K562 (cell line): ENCODE measurements around the gene LAMP1. TPM values are rescaled to one million over a fixed set of nuclear protein-coding genes. Genes with fewer than 3 reads are reported as not detected.

ENCODE experiments used
- DMBX1 ChIP-seq: fragments of 250-450 bp; sonication (Bioruptor Pico); IDR thresholded peaks from 2 replicates; pipeline ENCODE4 v1.8.0; 2022; ENCODE audit warnings: inconsistent platforms, mild to moderate bottlenecking, moderate library complexity, borderline replicate concordance
- HNRNPLL ChIP-seq: fragments of 200-400 bp; formaldehyde crosslinking; IDR thresholded peaks from 2 replicates; pipeline ENCODE4 v1.6.1; 2017; ENCODE audit warnings: low read length, low read depth, mild to moderate bottlenecking; ENCODE audit not compliant: poor library complexity, severe bottlenecking
- JUN ChIP-seq, 2 experiments: sonication (generic) in 1 of 2; formaldehyde crosslinking in 1 of 2; IDR thresholded peaks; 2 replicates each; pipeline versions ENCODE4 v1.6.1 to v1.8.0; 2012 to 2022; ENCODE audit warnings: borderline replicate concordance in 2 of 2, mild to moderate bottlenecking in 2 of 2, improper control_type of control experiment in 1 of 2, low read depth in 1 of 2, low read length in 1 of 2, missing genetic modification reagents in 1 of 2
- L3MBTL2 ChIP-seq: fragments of 450-650 bp; IDR thresholded peaks from 2 replicates; pipeline ENCODE4 v1.6.1; 2016; ENCODE audit warnings: mild to moderate bottlenecking, moderate library complexity
- MECOM ChIP-seq: fragments of 250-450 bp; sonication (Bioruptor Pico); IDR thresholded peaks from 2 replicates; pipeline ENCODE4 v1.8.0; 2022; ENCODE audit warnings: inconsistent platforms
- NONO ChIP-seq, 2 experiments: fragments of 200-400 bp in 1 of 2; fragments of 450-650 bp in 1 of 2; formaldehyde crosslinking in 1 of 2; IDR thresholded peaks; 2 replicates each; pipeline ENCODE4 v1.6.1; 2017; ENCODE audit warnings: low read depth in 2 of 2, mild to moderate bottlenecking in 2 of 2, moderate library complexity in 2 of 2, low read length in 1 of 2
- NR2C1 ChIP-seq, 2 experiments: fragments of 450-650 bp; IDR thresholded peaks; 2 replicates each; pipeline ENCODE4 v1.6.1; 2017; ENCODE audit warnings: mild to moderate bottlenecking in 2 of 2, antibody characterized with exemption in 1 of 2, inconsistent platforms in 1 of 2, missing compliant biosample characterization in 1 of 2, missing genetic modification characterization in 1 of 2
- STAT5B ChIP-seq: fragments of 250-450 bp; sonication (Bioruptor Pico); IDR thresholded peaks from 2 replicates; pipeline ENCODE4 v1.8.0; 2021; ENCODE audit warnings: mild to moderate bottlenecking, inconsistent platforms
- ZBED1 ChIP-seq: IDR thresholded peaks from 2 replicates; pipeline ENCODE4 v1.6.1; 2014
- ZNF316 ChIP-seq: fragments of 450-650 bp; IDR thresholded peaks from 2 replicates; pipeline ENCODE4 v1.6.1; 2016
- ZNF57 ChIP-seq: fragments of 450-650 bp; formaldehyde crosslinking; IDR thresholded peaks from 2 replicates; pipeline ENCODE4 v1.4.0; 2020; ENCODE audit warnings: mild to moderate bottlenecking, moderate library complexity
- polyA plus RNA-seq, 8 experiments: library from polyadenylated mRNA; depleted of rRNA in 4 of 8; stranded (reverse) in 5 of 8; unstranded in 3 of 8; fragments of >200 nt; fragmentation: Nextera tagmentation in 2 of 8; fragmentation: Illumina TruSeq in 1 of 8; extraction: Ambion mirVana in 2 of 8; extraction: Trizol in 1 of 8; gene quantifications; 2 replicates each; pipeline versions ENCODE4 v1.2.1 to v1.2.3, GENCODE V29; 2011 to 2014; ENCODE audit warnings: inconsistent platforms in 1 of 8, missing spikeins in 1 of 8
- total RNA-seq, 7 experiments: library from RNA; depleted of rRNA in 6 of 7; stranded (reverse); fragments of >200 nt in 6 of 7; fragmentation: Illumina TruSeq in 2 of 7; extraction: Trizol in 2 of 7; gene quantifications; 2 replicates each; pipeline versions ENCODE4 v1.2.1 to v1.2.3, GENCODE V29; 2011 to 2021; ENCODE audit warnings: low replicate concordance in 1 of 7
- TF ChIP-seq, protein P1 (sequence below), 2 experiments: fragments of 450-650 bp in 1 of 2; sonication (generic) in 1 of 2; formaldehyde crosslinking in 1 of 2; IDR thresholded peaks; 2 replicates each; pipeline versions ENCODE4 v1.7.1 to v1.9.0; 2016 to 2022; ENCODE audit warnings: inconsistent platforms in 1 of 2, mild to moderate bottlenecking in 1 of 2, missing genetic modification reagents in 1 of 2
- TF ChIP-seq, protein P2 (sequence below): sonication (generic); formaldehyde crosslinking; IDR thresholded peaks from 2 replicates; pipeline ENCODE4 v1.8.0; 2022; ENCODE audit warnings: missing genetic modification reagents, mild to moderate bottlenecking, moderate library complexity, borderline replicate concordance
- TF ChIP-seq, protein P3 (sequence below): fragments of 450-650 bp; formaldehyde crosslinking; IDR thresholded peaks from 2 replicates; pipeline ENCODE4 v1.4.0; 2020; ENCODE audit warnings: mild to moderate bottlenecking, moderate library complexity

Gene LAMP1
- total and polyA plus RNA-seq, 9 of the 15 experiments (the other 6 are each of a cell fraction or from before 2014, with no cell fraction given): 2.2 to 70.1 (median 30.5) TPM

DNA sequence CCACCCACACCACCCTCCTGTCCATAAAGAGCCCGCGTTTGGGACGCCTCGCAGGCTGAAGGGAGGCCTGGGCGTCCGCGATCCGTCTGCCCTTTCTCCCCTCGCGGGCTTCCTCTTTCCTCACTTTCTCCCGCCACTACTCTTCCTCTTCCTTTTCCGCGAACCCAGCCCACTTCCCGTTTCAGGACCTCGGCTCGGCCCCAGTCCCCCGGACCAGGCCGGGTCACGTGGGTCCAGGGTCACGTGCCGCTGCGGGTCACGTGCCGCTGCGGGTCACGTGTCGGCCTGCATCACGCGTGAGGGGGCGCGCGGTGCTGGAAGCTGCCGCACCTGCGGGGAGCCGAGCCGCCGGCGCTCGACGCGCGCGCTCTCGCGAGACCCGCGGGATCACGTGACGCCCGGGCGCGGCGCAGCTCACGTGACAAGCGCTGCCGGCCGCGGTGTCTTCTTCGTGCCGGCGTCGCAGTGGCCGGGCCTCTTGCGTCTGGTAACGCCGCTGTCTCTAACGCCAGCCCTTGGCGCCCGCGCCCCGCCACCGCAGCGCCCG is at the start of gene LAMP1 (continued):
- TF ChIP-seq, protein P1, sequence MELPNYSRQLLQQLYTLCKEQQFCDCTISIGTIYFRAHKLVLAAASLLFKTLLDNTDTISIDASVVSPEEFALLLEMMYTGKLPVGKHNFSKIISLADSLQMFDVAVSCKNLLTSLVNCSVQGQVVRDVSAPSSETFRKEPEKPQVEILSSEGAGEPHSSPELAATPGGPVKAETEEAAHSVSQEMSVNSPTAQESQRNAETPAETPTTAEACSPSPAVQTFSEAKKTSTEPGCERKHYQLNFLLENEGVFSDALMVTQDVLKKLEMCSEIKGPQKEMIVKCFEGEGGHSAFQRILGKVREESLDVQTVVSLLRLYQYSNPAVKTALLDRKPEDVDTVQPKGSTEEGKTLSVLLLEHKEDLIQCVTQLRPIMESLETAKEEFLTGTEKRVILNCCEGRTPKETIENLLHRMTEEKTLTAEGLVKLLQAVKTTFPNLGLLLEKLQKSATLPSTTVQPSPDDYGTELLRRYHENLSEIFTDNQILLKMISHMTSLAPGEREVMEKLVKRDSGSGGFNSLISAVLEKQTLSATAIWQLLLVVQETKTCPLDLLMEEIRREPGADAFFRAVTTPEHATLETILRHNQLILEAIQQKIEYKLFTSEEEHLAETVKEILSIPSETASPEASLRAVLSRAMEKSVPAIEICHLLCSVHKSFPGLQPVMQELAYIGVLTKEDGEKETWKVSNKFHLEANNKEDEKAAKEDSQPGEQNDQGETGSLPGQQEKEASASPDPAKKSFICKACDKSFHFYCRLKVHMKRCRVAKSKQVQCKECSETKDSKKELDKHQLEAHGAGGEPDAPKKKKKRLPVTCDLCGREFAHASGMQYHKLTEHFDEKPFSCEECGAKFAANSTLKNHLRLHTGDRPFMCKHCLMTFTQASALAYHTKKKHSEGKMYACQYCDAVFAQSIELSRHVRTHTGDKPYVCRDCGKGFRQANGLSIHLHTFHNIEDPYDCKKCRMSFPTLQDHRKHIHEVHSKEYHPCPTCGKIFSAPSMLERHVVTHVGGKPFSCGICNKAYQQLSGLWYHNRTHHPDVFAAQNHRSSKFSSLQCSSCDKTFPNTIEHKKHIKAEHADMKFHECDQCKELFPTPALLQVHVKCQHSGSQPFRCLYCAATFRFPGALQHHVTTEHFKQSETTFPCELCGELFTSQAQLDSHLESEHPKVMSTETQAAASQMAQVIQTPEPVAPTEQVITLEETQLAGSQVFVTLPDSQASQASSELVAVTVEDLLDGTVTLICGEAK (IDR thresholded peaks at IDR 0.05): peak; percentile 37; the same call in 1 of the 2 replicates
- TF ChIP-seq, protein P1 (CRISPR knock-in tag; IDR thresholded peaks at IDR 0.05): no peak
- TF ChIP-seq, protein P2, sequence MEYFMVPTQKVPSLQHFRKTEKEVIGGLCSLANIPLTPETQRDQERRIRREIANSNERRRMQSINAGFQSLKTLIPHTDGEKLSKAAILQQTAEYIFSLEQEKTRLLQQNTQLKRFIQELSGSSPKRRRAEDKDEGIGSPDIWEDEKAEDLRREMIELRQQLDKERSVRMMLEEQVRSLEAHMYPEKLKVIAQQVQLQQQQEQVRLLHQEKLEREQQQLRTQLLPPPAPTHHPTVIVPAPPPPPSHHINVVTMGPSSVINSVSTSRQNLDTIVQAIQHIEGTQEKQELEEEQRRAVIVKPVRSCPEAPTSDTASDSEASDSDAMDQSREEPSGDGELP (CRISPR knock-in tag): peak; percentile 81; the same call in 1 of the 2 replicates
- TF ChIP-seq NR2C1 (IDR thresholded peaks at IDR 0.05) (peak; percentile 31; the same call in 1 of the 2 replicates), NR2C1 (tag; IDR thresholded peaks at IDR 0.05) (peak; percentile 63), STAT5B (CRISPR knock-in tag) (no peak), NONO (IDR thresholded peaks at IDR 0.05; ENCODE audit: low read depth in 2 of 2, low read length in 1 of 2) (peak in 1 of 2 experiments; percentile 71; a peak in 1 of 4 replicates), L3MBTL2 (peak; percentile 99), ZBED1 (no peak), JUN (IDR thresholded peaks at IDR 0.05; ENCODE audit: borderline replicate concordance, low read depth, low read length) (peak; percentile 91; the same call in 1 of the 2 replicates), JUN (CRISPR knock-in tag; IDR thresholded peaks at IDR 0.05; ENCODE audit: borderline replicate concordance) (peak; percentile 44; the same call in 1 of the 2 replicates), ZNF316 (no peak), DMBX1 (no peak; the same call in 1 of the 2 replicates), ZNF57 (no peak), MECOM (CRISPR knock-in tag) (peak; percentile 56; the same call in 1 of the 2 replicates), HNRNPLL (peak; percentile 37)
- TF ChIP-seq, protein P3, sequence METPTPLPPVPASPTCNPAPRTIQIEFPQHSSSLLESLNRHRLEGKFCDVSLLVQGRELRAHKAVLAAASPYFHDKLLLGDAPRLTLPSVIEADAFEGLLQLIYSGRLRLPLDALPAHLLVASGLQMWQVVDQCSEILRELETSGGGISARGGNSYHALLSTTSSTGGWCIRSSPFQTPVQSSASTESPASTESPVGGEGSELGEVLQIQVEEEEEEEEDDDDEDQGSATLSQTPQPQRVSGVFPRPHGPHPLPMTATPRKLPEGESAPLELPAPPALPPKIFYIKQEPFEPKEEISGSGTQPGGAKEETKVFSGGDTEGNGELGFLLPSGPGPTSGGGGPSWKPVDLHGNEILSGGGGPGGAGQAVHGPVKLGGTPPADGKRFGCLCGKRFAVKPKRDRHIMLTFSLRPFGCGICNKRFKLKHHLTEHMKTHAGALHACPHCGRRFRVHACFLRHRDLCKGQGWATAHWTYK (CRISPR knock-in tag): peak; percentile 42; the same call in 1 of the 2 replicates
